ENCODE data around the gene TPD52L1. TPM values are rescaled to one million over a fixed set of nuclear protein-coding genes. Genes with fewer than 3 reads are reported as not detected.

Gene TPD52L1
- total RNA-seq, 1 donor, result 35.5 TPM

- H3K27me3 ChIP-seq (ENCODE audit: insufficient read depth, low read length), result no peaks in the 10 kb centered on the region
- no peak overlapping the region for H2AFZ ChIP-seq (ENCODE audit: low read length)
- no peak for DNase-seq (ENCODE audit: insufficient read length, low spot score, missing footprints)
- no peak overlapping the region for H3K4me2 ChIP-seq (ENCODE audit: insufficient read depth, low read length)
- H3K27ac ChIP-seq (ENCODE audit: low read depth, low read length), result no peak overlapping the region
- no peaks in the 10 kb centered on the region for H4K20me1 ChIP-seq (ENCODE audit: insufficient read depth, low read length)
- H3K9me3 ChIP-seq (ENCODE audit: low read depth, low read length), result peaks cover 2% of the 10 kb centered on the region
- no peaks in the 10 kb centered on the region for H3K36me3 ChIP-seq (ENCODE audit: insufficient read depth, low read length)
- H3K79me2 ChIP-seq (ENCODE audit: insufficient read depth, low read length), result no peaks in the 10 kb centered on the region
- no peak for TF ChIP-seq CTCF (IDR thresholded peaks at IDR 0.05; ENCODE audit: extremely low read depth, low read depth, low read length)
- H3K4me3 ChIP-seq (ENCODE audit: insufficient read depth, low read length), result no peak overlapping the region
- H3K4me1 ChIP-seq (ENCODE audit: insufficient read depth, low read length), result peaks cover 3% of the 10 kb centered on the region
Measured at GRCh38 chr6:125116170-125116569, 37.4 kb upstream of the TPD52L1 start.

- H3K36me3 ChIP-seq (ENCODE audit: insufficient read depth, low read length), result no peaks in the 10 kb centered on the region
- no peaks in the 10 kb centered on the region for H3K79me2 ChIP-seq (ENCODE audit: insufficient read depth, low read length)
- no peaks in the 10 kb centered on the region for H3K27me3 ChIP-seq (ENCODE audit: insufficient read depth, low read length)
- H3K4me3 ChIP-seq (ENCODE audit: insufficient read depth, low read length), result no peak overlapping the region
- H2AFZ ChIP-seq (ENCODE audit: low read length), result no peak overlapping the region
- H3K9me3 ChIP-seq (ENCODE audit: low read depth, low read length), result no peaks in the 10 kb centered on the region
- no peaks in the 10 kb centered on the region for H4K20me1 ChIP-seq (ENCODE audit: insufficient read depth, low read length)
- no peak for DNase-seq (ENCODE audit: insufficient read length, low spot score, missing footprints)
- no peak for TF ChIP-seq CTCF (IDR thresholded peaks at IDR 0.05; ENCODE audit: extremely low read depth, low read depth, low read length)
- no peak overlapping the region for H3K27ac ChIP-seq (ENCODE audit: low read depth, low read length)
- H3K4me1 ChIP-seq (ENCODE audit: insufficient read depth, low read length), result peaks cover 3% of the 10 kb centered on the region
- H3K4me2 ChIP-seq (ENCODE audit: insufficient read depth, low read length), result no peak overlapping the region
Measured at GRCh38 chr6:125116710-125117109, 36.9 kb upstream of the TPD52L1 start.

GRCh38 chr6:125117818-125118217 is 35.8 kb upstream of the TPD52L1 start:
- no peak overlapping the region for H3K4me3 ChIP-seq (ENCODE audit: insufficient read depth, low read length)
- peaks cover 3% of the 10 kb centered on the region for H3K4me1 ChIP-seq (ENCODE audit: insufficient read depth, low read length)
- DNase-seq (ENCODE audit: insufficient read length, low spot score, missing footprints), result no peak
- no peaks in the 10 kb centered on the region for H3K9me3 ChIP-seq (ENCODE audit: low read depth, low read length)
- no peak for TF ChIP-seq CTCF (IDR thresholded peaks at IDR 0.05; ENCODE audit: extremely low read depth, low read depth, low read length)
- no peaks in the 10 kb centered on the region for H3K36me3 ChIP-seq (ENCODE audit: insufficient read depth, low read length)
- no peaks in the 10 kb centered on the region for H3K27me3 ChIP-seq (ENCODE audit: insufficient read depth, low read length)
- no peak overlapping the region for H3K27ac ChIP-seq (ENCODE audit: low read depth, low read length)
- no peaks in the 10 kb centered on the region for H4K20me1 ChIP-seq (ENCODE audit: insufficient read depth, low read length)
- H3K4me2 ChIP-seq (ENCODE audit: insufficient read depth, low read length), result no peak overlapping the region
- no peaks in the 10 kb centered on the region for H3K79me2 ChIP-seq (ENCODE audit: insufficient read depth, low read length)
- H2AFZ ChIP-seq (ENCODE audit: low read length), result no peak overlapping the region

- Histone ChIP-seq H2AFZ (ENCODE audit: low read length) (no peak overlapping the region), H3K27me3 (ENCODE audit: insufficient read depth, low read length) (no peaks in the 10 kb centered on the region), H3K36me3 (ENCODE audit: insufficient read depth, low read length) (no peaks in the 10 kb centered on the region), H4K20me1 (ENCODE audit: insufficient read depth, low read length) (no peaks in the 10 kb centered on the region), H3K4me1 (ENCODE audit: insufficient read depth, low read length) (peaks cover 6% of the 10 kb centered on the region), H3K79me2 (ENCODE audit: insufficient read depth, low read length) (no peaks in the 10 kb centered on the region), H3K27ac (ENCODE audit: low read depth, low read length) (no peak overlapping the region), H3K4me2 (ENCODE audit: insufficient read depth, low read length) (no peak overlapping the region), H3K9me3 (ENCODE audit: low read depth, low read length) (no peaks in the 10 kb centered on the region), H3K4me3 (ENCODE audit: insufficient read depth, low read length) (no peak overlapping the region)
- no peak for TF ChIP-seq CTCF (IDR thresholded peaks at IDR 0.05; ENCODE audit: extremely low read depth, low read depth, low read length)
- no peak for DNase-seq (ENCODE audit: insufficient read length, low spot score, missing footprints)
Measured at GRCh38 chr6:125120054-125120590, 33.5 kb upstream of the TPD52L1 start.
